Sciatic nerve (tissue), 2 donors: ENCODE results near the gene GDNF. TPM values are rescaled to one million over a fixed set of nuclear protein-coding genes. Genes with fewer than 3 reads are reported as not detected.

Experiments used
- ATAC-seq: fragments of 200-7000 bp; cut with Tn5 transposase; one replicate; pipeline ENCODE4 v1.9.1; 2020; ENCODE audit warnings: mild to moderate bottlenecking, moderate library complexity
- DNase-seq: peaks from one replicate; pipeline ENCODE4 v3.0.0-alpha.2; 2020; ENCODE audit warnings: low spot score
- intact Hi-C: fragments of 100-400 bp; cut with DNase I; formaldehyde crosslinking; loops from one replicate; pipeline ENCODE4 v1.14.2; 2022
- total RNA-seq: library from RNA; stranded (reverse); fragmentation: NEBNext Ultra II Directional; extraction: Animal tissue kit (Norgen Biotek cat#: 25700); gene quantifications from one replicate; pipeline ENCODE4 v1.2.1, GENCODE V29; 2021
- donor health status: DM: no; HTN: no; CAD: no.
- donor health status: DM: no; HTN: no; CAD: no.

GDNF gene
- total RNA-seq, 1 donor from 2014 or later = not detected

DNA sequence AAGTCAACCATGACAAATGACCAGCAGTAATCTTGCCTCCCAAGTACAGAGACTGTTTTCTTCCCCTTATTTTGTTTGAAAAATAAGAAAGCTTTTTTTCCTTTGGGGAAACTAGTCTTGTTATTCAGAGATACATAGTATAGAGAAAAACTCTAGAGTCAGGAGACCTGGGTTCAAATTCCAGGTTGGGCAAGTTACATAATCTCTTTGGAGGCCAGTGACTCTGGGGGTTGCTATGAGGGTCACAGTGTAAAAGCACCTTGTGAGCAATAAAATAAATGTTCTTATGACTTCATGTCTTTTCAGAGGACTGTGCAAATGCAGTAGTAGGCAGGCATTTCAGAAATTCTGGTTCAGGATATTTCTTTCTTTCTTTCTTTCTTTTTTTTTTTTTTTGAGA lies 71.5 kb downstream of the GDNF start:
- intact Hi-C loops = no loop called here
- DNase-seq = no peak
- ATAC-seq = no peak

DNA sequence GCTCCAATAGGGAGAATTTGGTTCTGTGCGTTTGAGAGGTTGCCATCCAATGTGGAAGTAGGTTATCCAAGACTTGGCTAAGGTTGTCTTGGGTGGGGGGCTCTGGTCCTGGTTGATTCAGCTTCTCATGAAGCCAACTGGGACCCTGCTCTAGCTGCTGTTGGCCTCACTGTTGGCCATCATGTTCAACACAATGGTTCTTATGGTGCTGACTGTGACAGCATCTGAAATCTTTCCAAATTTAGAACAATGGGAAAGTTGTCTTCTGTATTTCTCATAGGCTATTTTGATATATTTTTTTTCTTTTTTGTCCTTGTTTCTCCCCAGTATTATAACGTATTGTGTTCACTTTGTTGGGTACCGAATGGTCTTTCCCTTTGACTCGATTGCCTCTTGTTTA lies 71.9 kb downstream of the GDNF start:
- no peak for ATAC-seq
- DNase-seq = no peak
- intact Hi-C loops = no loop called here

DNA sequence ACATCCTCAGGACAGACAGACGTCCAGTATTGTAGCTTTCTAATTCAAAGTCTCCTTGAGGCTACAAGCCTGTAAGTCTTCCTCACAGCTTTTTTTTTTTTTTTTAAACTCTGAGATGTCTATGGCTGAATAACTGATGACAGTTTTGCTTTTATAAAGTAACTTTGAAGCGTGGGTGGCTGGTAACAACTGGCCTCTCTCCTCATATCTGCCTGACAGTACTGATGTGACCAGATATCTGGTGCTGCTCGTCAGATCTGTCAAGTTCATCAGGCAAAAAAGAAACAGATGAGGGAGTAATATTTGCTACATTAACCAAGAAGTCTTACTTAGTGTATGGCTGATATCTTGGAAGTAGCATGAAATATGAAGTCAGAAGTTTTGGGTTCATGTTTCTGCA lies 72.6 kb downstream of the GDNF start:
- ATAC-seq (no peak), DNase-seq (no peak)
- intact Hi-C loops = no loop called here
